ENCODE measurements around the gene METAP1D.
"Not testable (repeated sequence)": the region's sequence is repeated elsewhere in the genome, so short reads cannot be mapped to it uniquely, and the experiment has no call there.

METAP1D gene

GRCh38 chr2:171999604-172000469 lies at the start of gene METAP1D:
Gene METAP1D, plus strand, starts transcription at chr2:171999953. Its CDS starts 17 bp downstream, at chr2:171999970.
- DNase-seq, result peak; percentile 60 to 74 (median 66)

DNA sequence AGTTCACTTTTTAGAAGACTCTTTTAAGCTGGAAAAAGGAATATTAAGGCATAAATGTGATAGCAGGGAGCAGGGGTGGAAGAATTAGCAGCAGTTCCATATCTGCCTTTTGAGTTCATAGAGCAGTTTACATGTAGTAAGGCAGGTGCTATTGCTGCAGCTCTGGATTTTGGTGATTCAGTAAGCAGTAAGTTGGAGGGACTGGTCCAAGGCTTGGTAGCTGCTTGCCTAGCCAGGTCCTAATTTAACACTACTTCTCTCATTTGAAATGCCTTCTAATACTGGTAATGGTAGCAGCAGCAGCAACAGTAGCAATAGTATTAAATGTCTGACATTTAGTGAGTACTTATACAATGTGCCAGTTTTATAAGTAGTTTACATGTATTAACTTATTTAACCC lies 47.5 kb upstream of the METAP1D start:
- DNase-seq, result no peak

DNA sequence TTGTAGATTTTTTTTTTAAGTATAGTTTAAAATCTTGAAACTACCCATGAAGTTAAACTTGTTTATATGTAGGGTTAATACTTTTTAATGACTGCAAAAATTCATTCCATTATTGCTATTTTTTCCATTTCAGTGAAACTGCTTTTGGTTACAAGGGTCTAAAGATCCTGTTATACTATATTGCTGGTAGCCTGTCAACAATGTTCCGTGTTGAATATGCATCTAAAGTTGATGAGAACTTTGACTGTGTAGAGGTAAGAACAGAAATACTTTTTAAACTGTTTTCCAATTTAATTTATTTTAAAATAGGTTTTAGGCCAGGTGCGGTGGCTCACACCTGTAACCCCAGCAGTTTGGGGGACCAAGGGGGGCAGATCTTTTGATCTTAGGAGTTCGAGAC lies 47.0 kb upstream of the METAP1D start:
- no peak for DNase-seq

GRCh38 chr2:171956135-171956825 lies 43.5 kb upstream of the METAP1D start:
- no peak for DNase-seq

DNA sequence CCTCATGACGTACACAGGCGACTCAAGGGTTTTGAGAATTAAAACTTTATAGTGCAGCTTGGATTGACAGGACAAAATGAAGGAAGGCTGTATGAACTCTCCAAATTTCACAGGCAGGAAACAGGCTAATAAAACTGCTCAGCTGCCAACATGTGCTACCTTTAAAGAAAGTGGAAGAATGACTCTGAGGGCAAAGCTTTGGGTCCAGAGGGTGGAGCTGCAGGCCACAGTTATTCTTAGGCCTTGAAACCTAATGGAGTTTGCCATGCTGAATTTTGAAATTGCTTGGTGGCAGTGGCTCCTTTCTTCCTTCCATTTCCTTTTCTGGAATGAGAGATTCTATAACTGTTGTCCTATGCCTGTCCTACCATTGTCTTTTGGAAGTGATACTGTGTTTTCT lies 42.7 kb upstream of the METAP1D start:
- no peak for DNase-seq

DNA sequence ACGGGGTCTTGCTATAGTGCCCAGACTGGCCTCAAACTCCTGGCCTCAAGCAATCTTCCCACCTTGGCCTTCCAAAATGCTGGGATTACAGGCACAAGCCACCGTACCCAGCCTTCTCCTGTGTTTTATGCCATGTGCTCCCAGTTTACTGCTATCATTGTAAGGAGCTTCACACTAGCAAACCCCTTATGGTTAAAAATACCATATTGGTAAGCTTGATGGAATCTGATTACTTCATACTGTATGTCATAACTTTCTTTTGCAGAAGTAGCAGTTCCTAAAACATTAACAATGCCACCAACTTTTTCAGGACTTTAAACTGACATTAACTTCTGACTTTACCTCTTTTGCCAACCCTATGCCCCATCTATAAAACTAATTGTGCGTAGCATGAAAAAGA lies 41.3 kb upstream of the METAP1D start:
- DNase-seq, result no peak

DNA sequence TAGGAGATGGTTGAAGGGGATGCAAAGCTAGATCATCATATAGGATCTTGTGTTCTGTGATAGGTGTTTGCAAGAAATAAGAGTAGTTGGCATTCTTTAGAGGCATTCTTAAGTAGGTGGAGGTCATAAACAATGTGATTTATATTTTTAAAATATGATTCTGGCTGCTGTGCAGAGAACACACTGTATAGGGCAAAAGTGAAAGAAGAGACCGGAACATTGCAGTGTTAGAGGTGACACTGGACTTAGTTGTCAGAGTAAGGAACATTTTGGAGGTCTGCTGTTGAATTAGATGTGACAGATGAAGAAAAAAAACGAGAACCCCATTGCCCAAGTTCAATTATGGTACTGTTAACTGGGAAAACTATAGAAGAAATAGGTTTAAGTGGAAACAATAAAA lies 39.8 kb upstream of the METAP1D start:
- no peak for DNase-seq

DNA sequence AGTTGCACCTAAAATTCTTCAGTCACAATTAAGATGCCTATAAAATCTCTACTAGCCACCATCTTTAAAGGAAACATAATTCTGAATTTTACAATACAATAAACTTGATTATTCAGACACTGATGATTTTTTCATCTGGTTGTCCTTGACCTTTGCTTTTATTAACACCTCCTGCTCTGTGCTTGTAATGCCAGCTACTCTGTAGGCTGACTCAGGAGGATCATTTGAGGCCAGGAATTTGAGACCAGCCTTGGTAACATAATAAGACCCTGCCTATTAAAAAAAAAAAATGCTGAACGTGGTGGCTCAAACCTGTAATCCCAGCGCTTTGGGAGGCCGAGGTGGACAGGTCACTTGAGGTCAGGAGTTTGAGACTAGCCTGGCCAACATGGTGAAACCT lies 39.2 kb upstream of the METAP1D start:
- no peak for DNase-seq

GRCh38 chr2:171963198-171963597 lies 36.6 kb upstream of the METAP1D start:
- DNase-seq, result no peak

DNA sequence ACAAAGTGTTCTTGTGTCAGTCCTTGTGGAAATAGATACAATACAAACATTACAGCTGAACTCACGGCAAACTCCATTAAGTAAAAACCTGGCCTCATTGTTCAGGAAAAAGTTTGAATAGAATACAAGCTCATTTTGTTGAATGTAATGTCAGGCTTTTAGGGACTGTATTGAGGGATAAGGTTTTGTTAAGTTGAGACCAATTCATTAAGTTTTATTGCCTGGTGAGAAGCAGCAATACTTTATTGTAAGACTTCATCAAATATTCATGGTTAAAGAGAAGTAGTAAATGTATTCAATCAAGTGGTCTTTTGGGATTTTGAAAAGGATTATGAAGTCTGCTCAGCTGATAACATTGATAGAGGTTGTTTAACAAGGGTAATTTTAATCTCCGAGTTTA lies 35.4 kb upstream of the METAP1D start:
- no peak for DNase-seq

DNA sequence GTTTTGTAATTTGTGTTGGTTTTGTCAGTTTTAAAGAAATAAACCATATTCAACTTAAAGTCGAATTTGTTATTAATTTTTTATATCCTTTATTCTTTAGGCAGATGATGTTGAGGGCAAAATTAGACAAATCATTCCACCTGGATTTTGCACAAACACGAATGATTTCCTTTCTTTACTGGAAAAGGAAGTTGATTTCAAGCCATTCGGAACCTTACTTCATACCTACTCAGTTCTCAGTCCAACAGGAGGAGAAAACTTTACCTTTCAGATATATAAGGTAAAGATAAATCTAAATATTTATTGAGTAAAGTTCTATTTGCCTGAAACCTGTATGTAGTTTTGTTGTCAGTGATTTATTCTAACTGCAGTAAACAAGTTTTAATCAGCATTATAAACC lies 34.5 kb upstream of the METAP1D start:
- no peak for DNase-seq

DNA sequence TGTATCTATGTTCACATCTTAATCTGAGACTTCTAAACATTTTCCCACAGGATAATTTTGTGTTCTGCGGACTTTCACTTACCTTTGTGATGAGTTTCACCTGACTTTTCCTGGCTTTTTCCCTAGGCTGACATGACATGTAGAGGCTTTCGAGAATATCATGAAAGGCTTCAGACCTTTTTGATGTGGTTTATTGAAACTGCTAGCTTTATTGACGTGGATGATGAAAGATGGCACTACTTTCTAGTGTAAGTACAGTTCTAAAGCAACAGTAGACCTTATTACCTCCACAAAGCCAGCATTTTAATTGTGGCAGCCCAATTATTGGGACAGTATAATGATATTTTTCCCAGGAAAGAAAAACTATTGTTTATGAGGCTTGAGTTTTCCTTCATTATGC lies 34.1 kb upstream of the METAP1D start:
- no peak for DNase-seq

GRCh38 chr2:171966235-171966634 lies 33.5 kb upstream of the METAP1D start:
- no peak for DNase-seq

GRCh38 chr2:171966688-171967087 lies 33.1 kb upstream of the METAP1D start:
- DNase-seq, result no peak

GRCh38 chr2:171968509-171968908 lies 31.2 kb upstream of the METAP1D start:
- no peak for DNase-seq

DNA sequence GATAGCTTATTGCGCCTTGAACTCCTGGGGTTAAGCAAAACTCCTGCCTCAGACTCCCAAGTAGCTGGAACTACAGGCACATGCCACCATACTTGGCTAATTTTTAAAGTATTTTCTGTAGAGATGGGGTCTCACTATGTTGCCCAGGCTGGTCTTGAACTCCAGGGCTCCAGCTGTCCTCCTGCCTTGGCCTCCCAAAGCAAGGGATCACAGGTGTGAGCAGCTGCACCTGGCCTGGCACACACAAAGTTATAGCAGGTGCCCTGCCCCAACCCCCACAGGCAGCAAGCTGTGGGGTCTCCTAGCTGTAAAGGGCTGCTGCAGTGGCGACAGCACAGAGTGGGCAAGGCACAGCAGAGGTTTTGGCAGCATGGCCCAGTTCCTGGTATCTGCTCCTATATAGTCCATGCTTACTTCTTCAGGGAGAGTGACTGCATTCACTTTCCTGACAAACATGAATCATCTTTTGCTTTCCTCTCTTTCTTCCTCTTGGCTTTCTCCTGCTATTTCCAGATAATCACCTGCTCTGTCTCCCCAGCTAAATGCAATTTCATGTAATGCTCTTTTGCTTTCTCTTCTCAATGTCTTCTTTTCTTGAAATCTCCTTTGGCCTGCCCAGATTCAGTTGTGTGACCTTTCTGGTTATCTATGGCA lies 27.3 kb upstream of the METAP1D start:
- no peak for DNase-seq

DNA sequence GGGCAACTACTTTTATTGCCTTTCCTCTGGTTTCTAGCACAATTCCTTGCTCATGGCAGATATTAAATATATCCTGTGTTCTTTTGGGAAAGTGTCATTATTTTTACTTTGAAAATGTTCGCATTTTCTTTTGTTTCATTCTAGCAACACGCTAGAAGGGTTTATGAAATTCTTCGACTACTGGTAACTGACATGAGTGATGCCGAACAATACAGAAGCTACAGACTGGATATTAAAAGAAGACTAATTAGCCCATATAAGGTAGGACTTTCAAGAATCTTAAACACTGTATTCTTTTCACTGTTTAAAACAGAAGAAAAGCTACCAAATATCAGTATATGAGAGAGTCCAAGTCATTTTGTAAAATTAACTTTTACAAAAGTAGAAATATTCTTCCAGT lies 20.6 kb upstream of the METAP1D start:
- DNase-seq, result no peak

- not testable (repeated sequence) for DNase-seq
Observed at GRCh38 chr2:171983924-171984323, 15.8 kb upstream of the METAP1D start.

- DNase-seq, result no peak
Observed at GRCh38 chr2:171985076-171985475, 14.7 kb upstream of the METAP1D start.

DNA sequence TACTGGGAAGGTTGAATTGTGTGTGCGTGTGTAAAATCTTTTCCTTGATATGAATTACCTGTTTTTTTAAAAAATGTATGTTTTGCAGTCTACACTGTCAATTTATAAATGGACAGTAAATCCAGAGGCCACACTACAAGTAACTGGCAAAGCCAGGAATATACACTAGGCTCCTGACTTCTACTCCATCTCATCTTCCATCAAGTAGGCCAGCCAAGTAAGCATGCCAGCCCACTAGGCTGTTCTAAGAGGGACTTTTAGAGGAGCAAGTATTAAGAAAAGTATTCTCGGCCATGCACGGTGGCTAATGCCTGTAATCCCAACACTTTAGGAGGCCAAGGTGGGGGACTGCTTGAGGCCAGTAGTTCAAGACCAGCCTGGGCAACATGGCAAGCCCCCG lies 13.0 kb upstream of the METAP1D start:
- no peak for DNase-seq

DNA sequence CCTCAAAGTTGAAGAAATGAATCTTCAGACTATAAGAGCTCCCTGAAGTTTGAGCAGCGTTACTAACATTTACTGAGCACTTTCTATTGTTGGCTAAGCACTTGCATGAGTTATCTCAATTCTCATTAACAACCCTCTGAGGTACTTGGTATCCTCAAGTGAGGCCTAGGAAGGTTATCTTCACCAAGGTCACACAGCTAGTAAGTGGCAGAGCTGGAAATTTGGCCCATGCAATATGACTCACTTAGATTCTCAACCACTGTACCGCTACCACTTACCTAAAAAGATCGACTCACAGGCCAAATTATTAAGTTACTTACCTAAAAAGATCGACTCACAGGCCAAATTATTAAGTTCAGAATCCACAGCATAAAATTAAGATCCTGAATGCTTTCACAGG lies 8.7 kb upstream of the METAP1D start:
- DNase-seq, result no peak

GRCh38 chr2:171995586-171995985 lies 4.2 kb upstream of the METAP1D start:
- DNase-seq, result no peak

GRCh38 chr2:171996021-171996420 lies 3.7 kb upstream of the METAP1D start:
- DNase-seq, result no peak

- DNase-seq, result not testable (repeated sequence)
Observed at GRCh38 chr2:171997031-171997430, 2.7 kb upstream of the METAP1D start.
